Smooth muscle cell (in vitro differentiated cells): ENCODE results near the gene TFEB. TPM values are rescaled to one million over a fixed set of nuclear protein-coding genes. Genes with fewer than 3 reads are reported as not detected.
A peak's percentile ranks its signal among the peaks of the same experiment; 100 is the strongest.

Source experiments
- DNase-seq: peaks from one replicate; lab custom pipeline; 2025; ENCODE audit not compliant: unreplicated experiment; lab: John Stamatoyannopoulos, UW
- H2AFZ ChIP-seq: fragments of 200-600 bp; sonication (generic); 2 replicates; pipeline ENCODE4 v1.6.0; 2016; ENCODE audit warnings: antibody characterized with exemption, low read depth, mild to moderate bottlenecking
- H3F3A ChIP-seq: fragments of 200-600 bp; sonication (generic); 2 replicates; pipeline ENCODE4 v1.6.0; 2017; ENCODE audit warnings: antibody characterized with exemption, low read depth
- H3K27ac ChIP-seq: fragments of 200-600 bp; sonication (generic); 2 replicates; pipeline ENCODE4 v1.5.1; 2016; ENCODE audit warnings: low read depth, mild to moderate bottlenecking
- H3K27me3 ChIP-seq: fragments of 200-600 bp; sonication (generic); 2 replicates; pipeline ENCODE4 v1.6.1; 2016; ENCODE audit warnings: low read depth, mild to moderate bottlenecking
- H3K36me3 ChIP-seq: fragments of 200-600 bp; sonication (generic); 2 replicates; pipeline ENCODE4 v1.5.1; 2016; ENCODE audit warnings: low read depth
- H3K4me1 ChIP-seq: fragments of 200-600 bp; sonication (generic); 2 replicates; pipeline ENCODE4 v1.5.1; 2016; ENCODE audit warnings: low read depth
- H3K4me2 ChIP-seq: fragments of 200-600 bp; sonication (generic); 2 replicates; pipeline ENCODE4 v1.6.0; 2016; ENCODE audit warnings: mild to moderate bottlenecking
- H3K4me3 ChIP-seq: fragments of 200-600 bp; sonication (generic); 2 replicates; pipeline ENCODE4 v1.5.1; 2016; ENCODE audit warnings: mild to moderate bottlenecking
- H3K79me2 ChIP-seq: fragments of 200-600 bp; sonication (generic); 2 replicates; pipeline ENCODE4 v1.6.0; 2016; ENCODE audit warnings: low read depth, mild to moderate bottlenecking
- H3K9ac ChIP-seq: fragments of 200-600 bp; sonication (generic); 2 replicates; pipeline ENCODE4 v1.6.0; 2016; ENCODE audit warnings: low read depth
- H3K9me3 ChIP-seq: fragments of 200-600 bp; sonication (generic); replicated peaks from 2 replicates; pipeline ENCODE4 v1.5.1; 2016; ENCODE audit warnings: low read depth
- H4K20me1 ChIP-seq: fragments of 200-600 bp; sonication (generic); 2 replicates; pipeline ENCODE4 v1.6.0; 2016; ENCODE audit warnings: low read depth
- WGBS: methylation state at CpG from one replicate; pipeline ENCODE4 v1.1.7; 2016; ENCODE audit warnings: low lambda C conversion rate; 5-methylcytosine and 5-hydroxymethylcytosine counted together
- polyA plus RNA-seq: library from polyadenylated mRNA; unstranded; fragments of >200 nt; fragmentation: Nextera tagmentation; extraction: Ambion mirVana; gene quantifications from 2 replicates; pipeline ENCODE4 v1.2.1, GENCODE V29; 2016
- total RNA-seq: library from RNA; depleted of rRNA; stranded (reverse); fragments of >200 nt; gene quantifications from 2 replicates; pipeline ENCODE4 v1.2.3, GENCODE V29; 2014
- TF ChIP-seq, protein P1 (sequence below): fragments of 200-600 bp; sonication (generic); IDR thresholded peaks from 2 replicates; pipeline ENCODE4 v1.5.1; 2017; ENCODE audit warnings: borderline replicate concordance, mild to moderate bottlenecking, antibody characterized with exemption; ENCODE audit not compliant: insufficient read depth, poor library complexity, severe bottlenecking

TFEB gene
- total and polyA plus RNA-seq, 2 experiments from 2014 or later: 15.3 to 15.7 TPM

DNA sequence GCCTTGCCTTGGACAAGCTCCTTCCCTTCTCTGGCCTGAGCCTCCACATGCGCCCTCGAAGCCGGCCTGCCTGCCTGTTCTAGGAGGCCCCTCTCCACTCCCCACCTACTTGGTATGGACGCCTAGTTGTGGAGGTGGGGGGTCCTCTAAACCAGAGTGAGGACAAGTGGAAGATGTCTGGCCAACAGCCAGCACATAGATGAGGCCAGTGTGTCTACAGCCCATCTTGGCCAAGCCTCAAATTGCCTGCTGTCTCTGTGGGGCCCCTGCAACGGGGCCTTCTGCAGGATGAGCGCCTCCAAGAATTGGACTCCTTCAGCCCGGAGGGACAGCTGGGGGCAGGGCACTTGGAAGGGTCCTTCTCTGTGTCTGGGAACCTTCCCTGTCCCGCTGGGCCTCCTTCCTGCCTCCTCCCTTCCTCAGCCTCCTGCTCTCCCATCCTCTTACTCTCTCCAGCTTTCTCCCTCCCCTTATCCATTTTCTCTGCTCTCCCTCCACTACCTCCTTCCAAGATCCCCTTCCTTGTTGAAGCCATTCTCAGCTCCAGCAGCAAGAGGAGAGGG lies 95.5 kb downstream of the TFEB start:
- Histone ChIP-seq H3K4me2 (peak overlapping the region; percentile 96), H3K9me3 (no peaks in the 10 kb centered on the region), H4K20me1 (peaks cover 58% of the 10 kb centered on the region), H3K36me3 (no peaks in the 10 kb centered on the region), H3K27ac (peak overlapping the region; percentile 85), H3K4me1 (peaks cover 56% of the 10 kb centered on the region), H3K79me2 (peaks cover 60% of the 10 kb centered on the region), H2AFZ (no peak overlapping the region), H3K4me3 (peak overlapping the region; percentile 79), H3K27me3 (no peaks in the 10 kb centered on the region), H3F3A (peaks cover 42% of the 10 kb centered on the region), H3K9ac (peak overlapping the region; percentile 13)
- DNase-seq: no peak
- WGBS: 13% methylated on average over 8 of the region's 8 CpGs
- TF ChIP-seq, protein P1, sequence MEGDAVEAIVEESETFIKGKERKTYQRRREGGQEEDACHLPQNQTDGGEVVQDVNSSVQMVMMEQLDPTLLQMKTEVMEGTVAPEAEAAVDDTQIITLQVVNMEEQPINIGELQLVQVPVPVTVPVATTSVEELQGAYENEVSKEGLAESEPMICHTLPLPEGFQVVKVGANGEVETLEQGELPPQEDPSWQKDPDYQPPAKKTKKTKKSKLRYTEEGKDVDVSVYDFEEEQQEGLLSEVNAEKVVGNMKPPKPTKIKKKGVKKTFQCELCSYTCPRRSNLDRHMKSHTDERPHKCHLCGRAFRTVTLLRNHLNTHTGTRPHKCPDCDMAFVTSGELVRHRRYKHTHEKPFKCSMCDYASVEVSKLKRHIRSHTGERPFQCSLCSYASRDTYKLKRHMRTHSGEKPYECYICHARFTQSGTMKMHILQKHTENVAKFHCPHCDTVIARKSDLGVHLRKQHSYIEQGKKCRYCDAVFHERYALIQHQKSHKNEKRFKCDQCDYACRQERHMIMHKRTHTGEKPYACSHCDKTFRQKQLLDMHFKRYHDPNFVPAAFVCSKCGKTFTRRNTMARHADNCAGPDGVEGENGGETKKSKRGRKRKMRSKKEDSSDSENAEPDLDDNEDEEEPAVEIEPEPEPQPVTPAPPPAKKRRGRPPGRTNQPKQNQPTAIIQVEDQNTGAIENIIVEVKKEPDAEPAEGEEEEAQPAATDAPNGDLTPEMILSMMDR: no peak

DNA sequence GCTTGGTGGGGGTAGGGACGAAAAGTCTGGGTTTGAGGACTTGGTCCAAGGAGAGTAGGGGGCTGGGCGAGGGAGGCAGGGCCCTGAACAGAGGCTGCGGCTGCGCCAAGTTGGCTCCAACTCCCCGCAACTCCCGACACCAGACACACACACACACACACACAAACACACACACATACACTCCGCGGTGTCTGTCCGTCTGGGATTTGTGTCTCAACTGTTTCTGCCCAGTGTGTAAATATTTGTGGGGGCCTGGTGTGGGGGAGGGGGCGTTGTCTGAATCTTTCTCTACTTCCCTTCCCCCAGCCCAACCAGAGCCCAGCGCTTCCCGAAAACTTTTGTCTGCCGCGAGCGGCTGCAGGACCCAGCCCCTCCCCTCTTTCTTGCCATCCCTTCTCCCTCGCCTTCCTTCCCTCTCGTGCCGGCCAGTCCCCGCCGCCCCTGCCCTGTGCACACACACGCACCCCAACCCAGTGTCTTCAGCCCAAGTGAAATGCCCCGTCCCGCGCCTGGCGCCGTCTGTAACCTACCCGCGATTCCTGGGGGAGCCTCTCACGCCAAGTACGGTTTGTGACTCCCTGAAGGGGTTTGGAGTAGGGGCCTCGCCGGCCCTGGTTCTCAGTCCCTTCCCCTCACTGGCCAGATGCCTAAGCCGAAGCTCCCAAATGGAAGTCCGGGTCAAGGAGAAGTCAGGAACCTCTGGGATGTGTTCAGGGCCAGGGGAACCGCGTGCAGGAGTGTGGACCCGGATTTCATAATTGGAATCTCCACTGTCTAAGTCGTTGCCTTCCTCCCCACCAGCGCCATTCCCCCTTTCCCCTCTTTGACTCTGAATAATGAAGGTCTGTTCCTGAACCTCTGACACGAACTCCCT lies 96.2 kb downstream of the TFEB start:
- Histone ChIP-seq H3K9ac (peak overlapping the region; percentile 78), H4K20me1 (peaks cover 51% of the 10 kb centered on the region), H3K27ac (peak overlapping the region; percentile 85), H3K79me2 (peaks cover 60% of the 10 kb centered on the region), H3K36me3 (no peaks in the 10 kb centered on the region), H2AFZ (no peak overlapping the region), H3K9me3 (no peaks in the 10 kb centered on the region), H3K27me3 (no peaks in the 10 kb centered on the region), H3K4me2 (peak overlapping the region; percentile 96), H3F3A (peaks cover 42% of the 10 kb centered on the region), H3K4me1 (peaks cover 53% of the 10 kb centered on the region), H3K4me3 (peak overlapping the region; percentile 79)
- peak; percentile 47 for DNase-seq
- TF ChIP-seq, protein P1: no peak
- 5% methylated on average over 36 of the region's 40 CpGs for WGBS

DNA sequence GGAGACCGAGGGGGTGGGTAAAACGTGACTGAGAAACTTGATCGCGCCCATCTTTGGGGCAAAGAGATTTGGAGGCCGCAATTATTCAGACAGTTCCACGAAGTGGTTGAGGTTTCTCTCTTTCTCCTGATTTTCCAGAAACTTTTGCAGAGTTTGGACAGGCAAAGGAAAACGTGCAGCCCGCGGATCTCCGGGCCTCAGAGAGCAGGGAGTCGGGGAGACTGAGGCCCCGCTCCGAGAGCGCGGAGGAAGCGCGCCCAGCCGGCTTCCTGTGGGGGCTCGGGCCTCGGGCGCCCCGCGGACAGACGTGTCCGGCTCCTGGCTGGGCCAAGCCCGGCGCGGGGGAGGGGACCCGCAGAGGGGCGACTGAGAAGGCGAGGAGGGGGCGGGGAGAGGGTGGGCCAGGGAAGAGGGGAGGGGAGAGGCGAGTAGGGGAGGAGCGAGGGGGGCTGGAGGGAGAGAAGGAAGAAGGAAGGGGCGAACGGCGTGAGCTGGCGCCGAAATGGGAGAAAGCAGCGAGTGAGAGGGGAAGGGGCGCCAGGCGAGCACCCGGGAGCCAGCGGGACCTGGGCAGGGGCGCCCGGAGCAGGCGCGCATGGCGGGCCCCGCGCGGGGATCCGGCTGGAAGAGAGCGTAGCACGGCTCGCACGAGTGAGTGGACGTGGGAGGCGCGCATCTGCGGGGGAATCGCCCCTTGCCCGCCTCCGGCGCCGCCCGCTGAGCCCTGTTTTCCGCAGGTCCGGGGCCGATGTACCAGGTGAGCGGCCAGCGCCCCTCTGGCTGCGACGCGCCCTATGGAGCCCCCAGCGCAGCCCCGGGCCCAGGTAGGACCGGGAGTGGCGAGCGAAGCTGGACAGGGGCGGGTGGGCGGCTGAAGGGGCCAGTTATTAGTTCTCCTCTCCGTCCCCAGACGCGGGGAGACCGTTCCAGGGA lies 97.1 kb downstream of the TFEB start, which contains the start of gene MDFI:
MDFI (plus strand) TSS at position 467 of the 933 bp plus-strand sequence; CDS start at position 749, 282 bp downstream.
- Histone ChIP-seq H3K79me2 (peaks cover 60% of the 10 kb centered on the region), H3K4me1 (peaks cover 44% of the 10 kb centered on the region), H3K4me2 (peak within 1 kb of the TSS; percentile 96), H3F3A (peaks cover 41% of the 10 kb centered on the region), H3K4me3 (peak within 1 kb of the TSS; percentile 79), H3K36me3 (no peaks in the 10 kb centered on the region), H3K27me3 (no peaks in the 10 kb centered on the region), H4K20me1 (peaks cover 42% of the 10 kb centered on the region), H3K9me3 (no peaks in the 10 kb centered on the region), H3K9ac (peak within 1 kb of the TSS; percentile 78), H2AFZ (peak within 1 kb of the TSS; percentile 72), H3K27ac (peak within 1 kb of the TSS; percentile 85)
- no peak for DNase-seq
- TF ChIP-seq, protein P1: no peak
- WGBS: under 1% methylated on average over 43 of the region's 86 CpGs
